GM19328 (cell line): ENCODE measurements around the gene ULBP2.
"Not testable (repeated sequence)": the region's sequence is repeated elsewhere in the genome, so short reads cannot be mapped to it uniquely, and the experiment has no call there.

Source experiments
- ATAC-seq: cut with Tn5 transposase; IDR thresholded peaks from one replicate; pipeline ENCODE4 v1.9.1; 2021; ENCODE audit warnings: mild to moderate bottlenecking, moderate library complexity; ENCODE audit not compliant: unreplicated experiment

Gene ULBP2

GRCh38 chr6:149965194-149966020 lies 23.6 kb downstream of the ULBP2 start:
- ATAC-seq = no peak

DNA sequence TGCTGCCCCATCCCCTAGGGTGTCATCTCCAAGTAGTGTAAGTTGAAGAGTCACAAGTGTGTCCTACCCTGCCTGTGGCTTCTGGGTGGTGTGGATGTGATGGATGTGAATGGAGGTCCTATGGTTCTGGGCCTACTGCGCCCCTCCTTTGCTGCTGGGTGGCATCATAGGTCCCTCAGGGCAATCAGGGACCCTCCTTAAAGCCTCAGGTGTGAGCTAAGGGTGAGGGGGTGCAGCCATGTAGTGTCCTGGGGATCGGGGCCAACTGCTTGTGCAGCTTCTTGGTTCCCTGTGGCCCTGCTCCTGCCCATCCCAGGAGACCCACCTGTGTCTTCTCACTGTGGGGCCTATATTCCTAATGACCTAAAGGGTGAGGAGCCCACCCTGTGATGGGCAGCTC lies 24.5 kb downstream of the ULBP2 start:
- not testable (repeated sequence) for ATAC-seq

DNA sequence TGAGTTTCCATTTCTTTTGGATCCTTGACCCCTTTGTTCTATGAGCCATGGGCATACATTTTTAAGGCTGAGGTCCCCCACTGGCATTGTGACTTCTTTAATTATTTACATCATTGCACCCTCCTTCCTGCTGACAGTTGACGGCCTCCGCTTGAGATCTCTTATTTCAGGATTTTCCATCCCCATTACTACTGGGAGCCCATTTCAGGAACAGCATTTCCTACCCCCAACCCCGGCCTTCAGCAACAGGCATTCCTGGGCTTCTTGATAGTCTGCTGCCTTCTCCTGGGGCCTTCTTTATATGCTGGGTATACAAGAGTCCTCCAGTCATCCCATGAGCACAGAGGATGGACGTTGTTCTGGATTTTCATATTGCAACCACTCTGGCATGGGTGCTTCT lies 25.8 kb downstream of the ULBP2 start:
- ATAC-seq = no peak

DNA sequence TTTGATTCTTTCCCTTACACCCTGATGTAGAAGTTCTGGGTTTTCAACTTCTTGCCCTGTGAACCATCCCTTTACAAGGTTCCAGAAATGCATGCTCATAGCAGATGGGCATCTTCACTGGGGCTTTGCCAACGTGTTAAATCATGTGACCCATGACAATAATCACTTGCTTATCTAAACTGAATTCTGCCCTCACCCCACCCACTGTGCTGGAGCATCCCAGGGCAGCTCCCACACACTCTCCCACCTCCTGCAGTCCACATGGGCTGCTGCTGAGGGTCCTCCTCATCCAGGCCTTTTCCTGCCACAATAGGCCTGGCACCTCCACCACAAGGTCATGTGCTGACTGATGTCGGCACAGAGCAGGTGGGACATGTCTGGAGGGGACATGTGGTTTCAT lies 26.2 kb downstream of the ULBP2 start:
- not testable (repeated sequence) for ATAC-seq

DNA sequence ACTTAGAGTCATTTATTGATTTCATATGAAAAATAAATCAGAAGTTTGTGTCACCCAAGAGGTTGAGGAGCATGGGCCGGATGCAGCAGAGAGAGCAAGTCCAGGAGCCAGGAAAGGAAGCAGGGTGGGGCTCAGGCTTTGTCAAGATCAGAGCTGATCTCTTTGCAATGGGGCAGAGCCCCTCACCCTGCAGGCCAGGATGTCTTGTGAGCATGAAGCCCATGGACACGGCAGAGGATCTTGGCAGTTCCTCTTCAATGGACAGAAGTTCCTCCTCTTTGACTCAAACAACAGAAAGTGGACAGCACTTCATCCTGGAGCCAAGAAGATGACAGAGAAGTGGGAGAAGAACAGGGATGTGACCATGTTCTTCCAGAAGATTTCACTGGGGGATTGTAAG lies 27.1 kb downstream of the ULBP2 start:
- not testable (repeated sequence) for ATAC-seq

GRCh38 chr6:149969635-149970034 lies 27.8 kb downstream of the ULBP2 start:
- no peak for ATAC-seq

GRCh38 chr6:149974394-149974793 lies 32.6 kb downstream of the ULBP2 start:
- not testable (repeated sequence) for ATAC-seq

- ATAC-seq = no peak
Measured at GRCh38 chr6:149974825-149975224, 33.0 kb downstream of the ULBP2 start.

GRCh38 chr6:149975400-149975799 lies 33.6 kb downstream of the ULBP2 start:
- ATAC-seq = no peak

DNA sequence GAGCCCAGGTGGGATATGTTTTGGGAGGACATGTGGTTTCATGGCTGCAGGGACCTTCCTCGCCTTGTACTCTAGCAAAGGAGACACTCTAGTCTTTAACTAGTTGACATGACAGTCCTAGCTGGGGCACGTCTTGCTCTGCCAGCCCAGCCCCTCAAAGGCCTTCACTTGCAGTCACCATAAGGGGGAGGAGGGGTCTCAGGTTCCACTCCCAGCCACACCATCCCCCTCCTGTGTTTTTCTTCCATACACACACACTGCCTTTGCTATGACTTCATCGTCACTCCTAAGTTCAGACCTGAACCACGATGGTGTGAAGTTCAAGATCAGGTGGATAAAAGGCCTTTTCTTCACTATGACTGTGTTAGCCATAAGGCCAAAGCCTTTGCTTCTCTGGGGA lies 35.4 kb downstream of the ULBP2 start:
- no peak for ATAC-seq

GRCh38 chr6:149978610-149979009 lies 36.8 kb downstream of the ULBP2 start:
- ATAC-seq = no peak

GRCh38 chr6:149979293-149979692 lies 37.5 kb downstream of the ULBP2 start:
- ATAC-seq = no peak

GRCh38 chr6:149983145-149983544 lies 41.3 kb downstream of the ULBP2 start:
- ATAC-seq = no peak

DNA sequence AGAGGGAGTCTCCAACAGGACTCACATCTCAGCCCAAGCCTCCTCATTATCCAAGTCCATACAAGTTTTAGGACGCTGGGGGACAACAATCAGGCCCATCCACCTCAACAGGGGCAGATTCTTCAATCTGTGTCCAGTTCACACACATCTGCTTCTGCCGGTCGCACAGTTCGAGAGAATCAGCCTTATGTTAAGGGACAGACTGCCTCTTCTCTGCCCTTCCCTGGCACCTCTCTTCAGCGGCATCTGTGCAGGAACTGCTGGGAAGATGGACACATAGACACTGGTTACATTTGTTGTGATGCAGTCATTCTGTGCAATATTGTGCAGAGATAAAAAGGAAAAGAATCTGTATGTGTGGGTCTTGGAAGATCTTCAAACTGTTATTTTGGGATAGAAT lies 43.0 kb downstream of the ULBP2 start:
- ATAC-seq = no peak

GRCh38 chr6:149985481-149985937 lies 43.7 kb downstream of the ULBP2 start:
- ATAC-seq = no peak

GRCh38 chr6:149987602-149988107 lies 45.8 kb downstream of the ULBP2 start:
- ATAC-seq = no peak

GRCh38 chr6:149988550-149989346 lies 46.9 kb downstream of the ULBP2 start:
- ATAC-seq = no peak

DNA sequence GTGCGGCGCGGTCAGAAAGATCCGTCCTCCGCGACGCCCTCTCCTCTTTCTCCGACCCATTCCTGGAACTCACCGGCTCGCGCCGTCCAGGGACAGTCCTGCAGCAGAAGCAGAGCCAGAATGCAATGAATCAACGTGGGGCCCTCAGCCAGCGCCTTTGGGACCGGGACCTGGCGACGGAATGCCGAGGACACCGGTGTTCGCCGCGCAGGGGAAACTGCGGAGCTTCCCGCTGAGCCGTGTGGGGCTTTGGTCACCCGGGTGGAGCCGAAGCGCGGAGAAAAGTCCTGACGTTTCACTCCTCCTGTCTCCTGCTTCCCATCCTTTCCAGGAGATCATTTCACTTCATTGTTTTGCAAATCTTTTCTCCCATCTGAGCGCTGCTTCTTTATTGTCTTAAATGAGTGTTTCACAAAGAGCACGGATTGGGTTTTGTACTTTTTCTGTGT lies 48.4 kb downstream of the ULBP2 start:
- no peak for ATAC-seq

- no peak for ATAC-seq
Measured at GRCh38 chr6:149990661-149991471, 49.1 kb downstream of the ULBP2 start.

- not testable (repeated sequence) for ATAC-seq
Measured at GRCh38 chr6:149991472-149991795, 49.6 kb downstream of the ULBP2 start.

- no peak for ATAC-seq
Measured at GRCh38 chr6:149991838-149992237, 50.0 kb downstream of the ULBP2 start.
